GM12892 (cell line): ENCODE results near the gene NAV2.

ENCODE experiments used
- POLR2A ChIP-seq: IDR thresholded peaks from 2 replicates; pipeline ENCODE4 v1.6.1; 2011; ENCODE audit warnings: low read depth, low read length, control low read depth
- POLR2AphosphoS5 ChIP-seq: IDR thresholded peaks from 2 replicates; pipeline ENCODE4 v1.6.1; 2011; ENCODE audit warnings: low read depth, low read length, control low read depth

DNA sequence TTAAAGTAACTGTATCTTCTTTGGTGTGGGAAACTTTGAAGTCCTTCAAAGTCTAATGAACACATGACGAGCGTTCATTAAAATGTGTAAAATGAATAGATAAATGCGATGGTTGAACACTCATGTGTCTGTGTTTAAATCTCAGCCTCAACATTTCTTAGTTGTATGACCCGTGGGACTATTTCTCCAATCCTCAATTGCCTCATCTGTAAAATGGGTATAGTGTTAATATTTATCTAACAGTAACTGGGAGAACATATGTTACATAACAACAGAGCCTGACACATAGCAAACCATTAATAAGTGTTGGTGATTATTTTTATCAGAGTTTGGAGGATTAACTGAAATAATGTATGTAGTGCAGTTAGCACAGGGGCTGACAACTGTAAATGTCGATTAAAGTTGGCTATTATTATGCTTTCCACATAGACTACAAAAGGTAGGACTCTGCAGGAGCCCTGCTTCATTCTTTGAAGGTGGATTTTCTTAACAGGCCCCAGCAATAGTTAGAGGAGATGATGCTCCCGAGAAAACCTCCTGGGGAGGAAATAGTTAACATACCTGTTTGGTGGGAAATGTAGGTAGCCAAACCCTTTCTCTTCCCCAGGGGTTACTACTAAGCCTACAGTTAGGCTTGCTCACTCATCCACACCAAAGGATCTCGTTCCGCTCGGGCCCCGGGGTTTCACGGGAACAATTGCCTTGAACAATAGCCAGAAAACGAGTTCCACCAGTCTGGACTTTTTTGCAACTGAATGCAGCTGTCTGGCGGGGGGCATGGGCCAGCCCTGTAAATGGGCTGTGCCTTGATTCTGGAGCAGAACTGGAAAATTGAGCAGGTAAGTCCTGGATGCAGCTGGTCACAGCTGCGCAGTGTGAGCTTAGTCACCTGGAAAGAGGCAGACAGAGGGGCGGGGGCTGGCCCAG, 314.3 kb downstream of the NAV2 start:
- TF ChIP-seq POLR2A: no peak
- no peak for TF ChIP-seq POLR2AphosphoS5
